VCaP (cell line): ENCODE results near the gene EBPL.

Source experiments
- H3K27ac ChIP-seq: fragments of 450-650 bp; 2 replicates; pipeline ENCODE4 v1.5.1; 2017
- TF ChIP-seq, protein P1 (sequence below): fragments of 450-650 bp; conservative IDR thresholded peaks from 2 replicates; pipeline ENCODE4 v1.5.1; 2017; ENCODE audit warnings: mild to moderate bottlenecking, moderate library complexity

The EBPL gene

GRCh38 chr13:49652355-49653305 lies 38.7 kb downstream of the EBPL start:
- TF ChIP-seq, protein P1, sequence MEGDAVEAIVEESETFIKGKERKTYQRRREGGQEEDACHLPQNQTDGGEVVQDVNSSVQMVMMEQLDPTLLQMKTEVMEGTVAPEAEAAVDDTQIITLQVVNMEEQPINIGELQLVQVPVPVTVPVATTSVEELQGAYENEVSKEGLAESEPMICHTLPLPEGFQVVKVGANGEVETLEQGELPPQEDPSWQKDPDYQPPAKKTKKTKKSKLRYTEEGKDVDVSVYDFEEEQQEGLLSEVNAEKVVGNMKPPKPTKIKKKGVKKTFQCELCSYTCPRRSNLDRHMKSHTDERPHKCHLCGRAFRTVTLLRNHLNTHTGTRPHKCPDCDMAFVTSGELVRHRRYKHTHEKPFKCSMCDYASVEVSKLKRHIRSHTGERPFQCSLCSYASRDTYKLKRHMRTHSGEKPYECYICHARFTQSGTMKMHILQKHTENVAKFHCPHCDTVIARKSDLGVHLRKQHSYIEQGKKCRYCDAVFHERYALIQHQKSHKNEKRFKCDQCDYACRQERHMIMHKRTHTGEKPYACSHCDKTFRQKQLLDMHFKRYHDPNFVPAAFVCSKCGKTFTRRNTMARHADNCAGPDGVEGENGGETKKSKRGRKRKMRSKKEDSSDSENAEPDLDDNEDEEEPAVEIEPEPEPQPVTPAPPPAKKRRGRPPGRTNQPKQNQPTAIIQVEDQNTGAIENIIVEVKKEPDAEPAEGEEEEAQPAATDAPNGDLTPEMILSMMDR, result peak; percentile 77
- H3K27ac ChIP-seq, result no peak overlapping the region

DNA sequence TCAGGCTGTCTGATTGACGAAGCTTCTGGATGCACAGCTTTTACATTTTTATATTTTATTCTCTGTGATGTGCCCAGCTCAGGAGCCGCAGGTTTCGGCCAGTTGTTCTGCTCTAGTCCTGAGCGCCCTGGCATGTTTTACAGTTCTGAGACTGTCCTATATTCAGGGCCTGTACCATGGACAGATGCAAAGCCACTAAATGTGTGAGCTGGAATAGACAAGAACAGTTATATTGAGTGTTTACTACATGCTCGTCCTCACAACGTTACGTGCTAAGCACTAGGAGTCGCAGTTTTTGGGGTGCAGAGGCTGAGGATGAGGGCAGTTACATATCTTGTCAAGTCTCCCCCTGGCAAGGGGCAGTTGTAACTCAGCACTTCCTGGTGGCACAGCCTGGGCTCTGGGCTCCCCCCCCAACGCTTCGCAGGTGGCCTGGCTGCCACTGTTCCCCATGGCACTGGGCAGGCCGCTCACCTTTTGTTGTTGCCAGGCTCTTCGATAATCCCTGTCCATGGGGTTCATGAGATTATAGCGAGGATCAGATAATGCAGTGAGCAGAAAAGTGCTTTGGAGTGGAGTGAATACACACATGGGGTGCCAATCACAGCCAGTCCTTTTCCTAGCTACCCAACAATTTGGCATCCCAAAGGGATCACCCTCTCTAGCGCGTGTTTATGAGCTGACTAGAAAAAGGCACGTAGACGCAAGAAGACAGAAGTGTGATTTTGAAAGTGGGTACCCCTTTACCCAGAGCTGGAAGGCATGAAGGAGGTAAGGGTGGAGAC lies 39.5 kb downstream of the EBPL start:
- TF ChIP-seq, protein P1, result no peak
- H3K27ac ChIP-seq, result no peak overlapping the region

- TF ChIP-seq, protein P1, result no peak
- H3K27ac ChIP-seq, result no peak overlapping the region
These were observed 41.3 kb downstream of the EBPL start for GRCh38 chr13:49649963-49650312.

DNA sequence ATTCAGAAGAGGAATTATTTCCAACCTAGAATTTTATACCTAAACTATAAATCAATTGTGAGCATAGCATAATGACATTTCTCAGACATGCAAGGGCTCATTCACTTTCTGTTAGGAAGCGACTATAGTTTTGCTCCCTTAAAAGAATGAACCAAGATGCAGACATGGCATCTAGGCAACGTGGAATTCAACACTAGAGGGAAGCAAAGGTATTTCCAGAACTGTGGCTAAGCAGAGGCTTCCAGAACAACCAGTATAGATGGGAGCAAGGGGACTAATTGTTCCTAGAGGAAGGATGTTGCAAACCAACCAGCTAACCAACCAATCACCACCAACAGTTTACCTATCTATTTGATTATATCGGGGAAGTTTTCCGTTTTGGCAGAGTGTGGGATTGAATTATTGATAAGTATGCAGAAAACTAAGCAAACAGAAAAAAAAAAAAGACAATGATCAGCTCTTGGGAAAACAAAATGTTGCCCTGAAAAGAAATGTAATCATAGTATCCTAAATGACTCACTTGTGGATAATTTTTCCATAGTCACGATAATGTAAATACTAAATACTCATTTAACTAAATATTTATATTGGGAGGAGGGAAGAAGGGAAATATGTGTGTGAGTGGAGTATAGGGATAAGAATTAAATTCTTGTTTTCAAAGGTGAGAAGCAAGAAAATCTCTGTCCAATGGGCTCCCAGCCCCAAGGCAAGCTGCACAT lies 41.9 kb downstream of the EBPL start:
- TF ChIP-seq, protein P1, result peak; percentile 75
- H3K27ac ChIP-seq, result no peak overlapping the region

GRCh38 chr13:49646688-49647087 lies 44.6 kb downstream of the EBPL start:
- TF ChIP-seq, protein P1, result no peak

DNA sequence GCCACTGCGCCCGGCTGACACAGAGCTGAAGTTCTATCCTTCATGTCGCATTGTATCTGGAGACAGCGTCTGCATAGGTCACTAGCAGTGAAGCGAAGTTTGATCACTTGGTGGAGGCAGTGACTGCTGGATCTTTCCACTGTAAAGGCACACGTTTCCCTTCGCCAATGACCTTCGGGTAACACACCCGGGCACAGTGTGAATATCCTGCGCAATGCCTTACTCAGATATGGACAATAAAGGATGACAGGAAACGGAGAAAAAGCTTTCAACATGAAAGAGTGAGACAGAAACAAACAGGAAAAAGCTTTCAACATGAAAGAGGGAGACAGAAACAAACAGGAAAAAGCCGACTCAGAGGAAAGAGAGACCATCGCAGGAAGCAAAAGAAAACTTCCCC lies 45.8 kb downstream of the EBPL start:
- TF ChIP-seq, protein P1, result no peak
- no peak overlapping the region for H3K27ac ChIP-seq

More at GRCh38 chr13:49646688-49647087, 44.6 kb downstream of the EBPL start:
- H3K27ac ChIP-seq, result no peak overlapping the region
